ENCODE results near the gene ARL15.
A peak's percentile ranks its signal among the peaks of the same experiment; 100 is the strongest.

Gene ARL15

DNA sequence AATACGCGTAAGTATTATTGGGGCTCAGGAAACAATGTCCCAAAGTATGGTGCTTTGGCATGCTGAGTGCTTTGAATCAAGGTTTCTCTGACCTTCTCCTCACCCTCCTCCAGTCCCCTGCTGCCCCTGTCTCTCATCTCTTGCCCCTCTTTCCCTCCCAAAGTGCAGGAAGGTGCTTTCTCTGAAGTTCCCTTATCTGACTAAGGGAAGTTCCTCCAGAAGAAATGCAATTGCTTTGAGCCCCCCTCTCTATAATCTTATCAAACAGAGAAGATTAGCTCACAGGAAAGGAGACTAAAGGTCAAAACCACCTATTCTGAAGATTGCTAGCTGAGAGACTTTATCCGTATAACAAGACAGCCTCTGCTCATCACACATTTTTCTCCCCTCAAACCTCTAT, 288.1 kb downstream of the ARL15 start:
- DNase-seq (ENCODE audit: low spot score): no peak

DNA sequence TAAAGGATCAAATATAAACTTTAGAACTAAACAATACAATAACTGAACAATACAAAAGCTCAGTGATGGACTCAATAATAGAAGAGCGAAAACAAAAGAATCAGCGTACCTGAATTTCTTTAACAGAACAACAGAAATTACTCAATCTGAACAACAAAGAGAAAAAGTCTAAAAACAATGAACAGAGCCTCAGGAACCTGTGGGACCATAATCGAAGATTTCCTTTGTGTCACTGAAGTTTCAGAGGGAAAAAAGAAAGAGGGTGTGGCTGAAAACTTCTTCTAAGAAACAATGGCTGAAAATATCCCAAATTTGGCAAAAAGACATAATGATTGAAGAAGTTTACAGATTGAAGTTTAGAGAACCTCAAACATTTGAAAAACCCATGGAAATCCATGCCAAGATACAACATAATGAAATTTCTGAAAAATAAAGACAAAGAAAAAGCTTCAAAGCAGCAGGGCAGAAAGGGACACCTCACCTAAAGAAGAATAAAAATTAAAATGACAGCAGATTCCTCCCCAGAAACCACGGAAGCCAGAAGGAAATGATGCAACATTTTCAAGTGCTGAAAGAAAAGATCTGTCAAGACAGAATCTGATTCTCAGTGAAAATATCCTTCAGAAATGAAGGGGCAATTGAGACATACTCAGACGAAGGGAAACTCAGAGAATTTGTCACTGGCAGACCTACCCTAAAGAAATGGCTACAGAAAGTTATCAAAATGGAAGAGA, 288.8 kb downstream of the ARL15 start:
- DNase-seq (ENCODE audit: low spot score): no peak

DNA sequence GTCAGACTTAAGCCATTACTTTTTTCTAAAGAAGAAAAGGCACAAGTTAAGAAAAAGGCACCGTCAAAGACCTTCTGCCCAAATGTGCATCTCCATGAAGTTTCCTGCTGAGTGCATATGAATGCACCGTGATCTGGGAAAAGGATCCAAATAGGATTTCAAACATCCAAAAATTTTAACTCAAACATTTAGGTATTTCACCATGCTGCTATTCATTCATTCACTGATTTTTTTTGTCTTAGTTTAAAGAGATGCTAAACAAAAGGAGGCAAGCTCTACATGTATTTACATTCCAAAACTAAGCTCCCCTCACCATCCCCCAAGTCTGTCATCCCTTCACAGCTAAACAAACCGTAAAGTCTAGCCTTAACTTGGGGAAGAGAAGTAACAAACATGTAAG, 291.9 kb downstream of the ARL15 start:
- DNase-seq (ENCODE audit: low spot score): no peak

DNA sequence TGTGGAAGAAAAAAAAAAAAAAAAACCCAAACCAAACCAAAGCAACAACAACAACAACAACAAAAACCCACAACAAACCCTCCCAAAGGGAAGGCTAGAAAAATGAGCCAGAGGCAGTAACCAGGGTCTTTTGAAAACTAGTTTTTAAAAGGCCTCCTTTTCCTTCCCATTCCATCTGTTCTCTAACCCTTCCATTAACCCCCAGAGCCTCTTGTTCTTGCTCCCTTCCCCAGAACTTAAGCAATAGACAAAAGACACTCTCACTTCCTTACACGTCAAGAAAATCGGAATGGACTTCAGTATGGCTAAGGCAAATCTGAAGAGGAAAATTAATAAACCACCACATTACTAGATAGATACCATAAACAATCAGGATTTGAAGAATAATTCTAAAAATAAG, 292.8 kb downstream of the ARL15 start:
- no peak for DNase-seq (ENCODE audit: low spot score)

DNA sequence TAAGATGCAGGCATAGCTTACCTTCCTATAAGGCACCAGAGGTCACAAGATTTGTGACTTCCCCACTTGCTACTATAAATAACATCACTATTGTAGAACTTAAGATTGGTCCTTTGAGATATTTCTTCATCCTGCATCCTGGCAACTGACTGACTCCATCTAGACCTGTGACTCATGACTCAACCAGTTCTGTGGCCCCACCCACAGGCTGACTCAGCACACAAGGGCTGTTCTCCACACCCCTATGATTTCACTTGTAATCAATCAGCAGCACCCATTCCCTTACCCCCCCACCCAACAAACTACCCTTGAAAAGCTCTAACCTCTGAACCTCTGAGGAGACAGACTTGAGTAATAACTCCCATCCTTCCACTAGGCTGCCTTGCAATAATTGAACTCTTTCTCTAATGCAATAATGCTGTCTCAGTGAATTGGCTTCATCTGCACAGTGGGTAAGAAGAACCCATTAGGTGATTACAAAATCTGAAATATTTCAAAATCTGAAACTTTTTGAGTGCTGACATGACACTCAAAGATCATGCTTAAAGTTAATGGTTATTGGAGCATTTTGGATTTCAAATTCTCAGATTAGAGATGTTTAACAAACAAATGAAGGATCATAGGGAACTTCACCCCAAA, 296.7 kb downstream of the ARL15 start:
- DNase-seq (ENCODE audit: low spot score): peak; percentile 60

DNA sequence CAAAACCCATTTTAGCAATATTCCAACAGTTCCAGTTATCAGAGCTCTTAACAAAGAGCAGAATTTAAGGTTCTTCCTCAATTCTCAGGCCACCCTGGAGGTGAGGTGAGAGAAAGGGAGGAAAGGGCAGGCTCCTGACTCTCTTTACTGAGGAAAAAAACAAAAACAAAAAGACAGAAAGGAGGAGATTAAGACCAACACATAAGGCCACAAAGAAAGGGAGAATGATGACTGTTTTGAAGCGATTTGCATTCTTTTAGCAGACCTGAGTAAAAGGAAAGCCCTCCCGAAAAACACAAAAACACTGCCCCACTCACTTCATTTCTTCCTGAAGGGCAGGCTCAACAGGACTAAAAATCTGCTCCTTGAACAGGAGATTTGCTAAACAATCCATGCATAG, 300.5 kb downstream of the ARL15 start:
- DNase-seq (ENCODE audit: low spot score): no peak

DNA sequence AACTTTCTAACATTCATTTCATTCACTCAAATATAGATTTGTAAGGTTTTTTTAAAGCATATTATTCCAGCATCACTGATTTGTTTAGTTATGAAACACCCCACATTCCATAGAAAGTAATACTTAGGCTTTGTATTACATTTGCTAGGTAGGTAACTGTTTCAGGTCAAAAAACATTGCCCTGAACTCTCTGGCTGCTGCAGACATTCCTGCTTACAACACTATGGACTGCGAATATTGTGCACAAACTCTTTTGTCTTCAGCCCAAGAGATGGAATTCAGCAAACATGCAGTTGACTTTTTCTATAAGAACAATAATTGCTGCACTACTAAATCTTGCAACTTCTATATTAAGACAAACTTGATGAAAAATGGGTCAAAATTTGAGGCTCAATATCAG, 301.0 kb downstream of the ARL15 start:
- no peak for DNase-seq (ENCODE audit: low spot score)

DNA sequence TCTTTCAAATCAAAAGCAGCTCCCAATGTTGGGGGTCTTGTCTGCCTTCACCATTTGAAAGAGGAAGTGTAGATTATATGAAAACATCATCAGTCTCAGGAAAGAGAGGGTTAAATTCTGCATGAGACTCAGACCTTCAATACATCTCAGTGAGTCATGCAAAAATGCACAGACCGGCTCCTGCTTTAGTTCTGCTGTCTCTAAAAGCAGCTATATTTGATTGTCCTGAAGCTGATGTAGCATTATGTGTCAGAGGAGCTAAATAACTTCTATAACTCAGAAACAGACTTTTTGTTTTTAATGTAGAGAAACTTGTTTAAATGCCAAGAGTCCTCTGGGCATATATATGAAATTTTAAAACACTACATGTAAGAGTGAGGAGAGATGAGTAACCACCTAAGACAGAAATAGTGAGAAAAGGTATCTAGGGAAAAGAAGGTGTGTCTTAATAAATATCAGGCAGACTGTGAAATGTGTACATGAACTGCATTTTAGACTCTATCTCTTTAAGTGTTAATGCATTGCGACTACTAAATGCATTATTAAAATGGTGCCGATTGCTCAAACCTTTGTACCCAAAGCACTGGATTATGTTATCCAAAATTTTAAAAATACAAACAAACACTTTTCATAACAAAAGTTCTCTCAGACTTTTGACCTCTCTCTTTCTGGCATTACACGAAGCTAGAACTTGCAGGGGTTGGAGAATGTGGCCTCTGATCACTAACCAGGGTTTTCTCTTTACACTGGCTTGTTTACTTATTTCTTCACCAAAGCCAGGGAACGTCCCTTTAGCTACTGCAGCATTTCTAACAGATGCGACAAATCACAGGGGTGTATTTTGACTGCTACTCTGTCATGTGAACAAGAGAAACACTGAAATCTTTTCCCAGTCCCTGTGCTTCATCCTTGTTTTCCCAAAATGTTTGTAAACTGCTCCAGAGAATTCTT, 302.3 kb downstream of the ARL15 start:
- peak; percentile 37 for DNase-seq (ENCODE audit: low spot score)

DNA sequence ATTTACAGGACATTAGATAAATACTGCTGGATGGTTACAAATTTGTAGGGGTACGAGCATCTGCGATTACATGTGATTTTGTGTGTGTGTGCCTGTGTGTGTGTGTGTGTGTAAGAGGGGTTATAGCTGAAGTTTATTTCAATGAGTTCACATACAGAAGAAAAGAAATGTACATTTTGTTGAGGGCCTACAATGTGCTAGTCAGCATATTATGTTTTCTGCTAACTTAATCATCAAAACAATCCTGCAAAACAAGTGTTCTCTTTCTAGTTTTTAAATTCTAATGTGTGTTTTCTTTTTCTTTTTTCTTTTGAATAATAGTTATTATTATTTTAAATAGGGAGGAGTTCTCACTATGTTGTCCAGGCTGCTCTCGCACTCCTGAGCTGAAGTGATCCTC, 305.7 kb downstream of the ARL15 start:
- DNase-seq (ENCODE audit: low spot score): no peak

DNA sequence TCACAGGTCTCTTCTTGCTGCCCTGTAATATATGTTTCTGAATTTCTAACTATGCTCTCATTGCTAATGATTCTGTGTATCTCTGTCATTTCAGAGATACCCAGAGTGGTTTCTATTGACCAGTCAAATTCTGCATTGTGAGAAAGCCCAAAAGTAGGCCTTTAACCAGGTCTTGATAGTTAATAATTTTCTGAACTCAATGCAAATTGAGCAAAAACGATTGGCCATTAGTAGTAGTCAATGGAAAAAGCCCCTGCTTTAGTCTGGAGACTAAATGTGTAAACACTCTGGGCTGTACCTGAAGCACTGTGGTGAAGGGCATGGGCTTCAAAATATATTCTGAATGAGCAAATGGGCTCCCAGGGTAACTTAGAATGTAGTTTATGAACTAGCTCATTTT, 307.6 kb downstream of the ARL15 start:
- DNase-seq (ENCODE audit: low spot score): no peak

DNA sequence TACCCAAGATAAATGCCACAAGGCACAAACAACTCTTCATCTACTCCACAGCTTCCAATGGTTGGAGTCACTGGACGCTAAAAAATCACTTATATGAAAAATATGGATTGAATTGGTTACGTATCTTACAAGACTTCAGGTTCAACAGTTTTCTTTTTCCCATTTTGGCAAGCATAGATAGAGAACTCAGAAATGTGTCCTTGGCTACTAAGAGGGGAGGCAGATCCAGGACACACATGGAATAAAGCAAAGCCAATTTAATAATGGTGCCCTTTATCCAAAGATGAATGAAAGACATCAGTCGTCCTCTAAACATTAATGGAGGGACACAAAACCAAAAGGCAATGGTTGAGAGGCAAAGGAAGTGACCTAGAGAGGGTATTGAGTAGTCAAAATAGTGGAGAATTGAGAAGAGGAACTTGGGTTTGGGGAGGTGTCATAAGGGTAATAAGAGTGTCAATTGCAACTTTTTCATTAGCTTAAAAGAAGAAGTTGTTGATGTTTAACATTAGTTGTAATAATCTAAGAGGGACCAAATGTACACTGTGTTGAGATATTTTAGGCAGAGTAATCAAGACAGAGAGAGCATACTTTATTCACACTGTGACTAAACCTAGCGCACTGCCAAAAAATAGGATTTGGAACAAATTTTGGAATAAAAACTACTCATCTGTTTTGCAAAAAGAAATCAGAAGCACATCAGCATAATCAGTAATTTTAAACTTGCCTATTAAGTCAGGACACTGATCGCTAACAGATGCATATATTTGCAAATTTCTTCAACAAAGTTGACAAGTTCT, 308.2 kb downstream of the ARL15 start:
- DNase-seq (ENCODE audit: low spot score): no peak

DNA sequence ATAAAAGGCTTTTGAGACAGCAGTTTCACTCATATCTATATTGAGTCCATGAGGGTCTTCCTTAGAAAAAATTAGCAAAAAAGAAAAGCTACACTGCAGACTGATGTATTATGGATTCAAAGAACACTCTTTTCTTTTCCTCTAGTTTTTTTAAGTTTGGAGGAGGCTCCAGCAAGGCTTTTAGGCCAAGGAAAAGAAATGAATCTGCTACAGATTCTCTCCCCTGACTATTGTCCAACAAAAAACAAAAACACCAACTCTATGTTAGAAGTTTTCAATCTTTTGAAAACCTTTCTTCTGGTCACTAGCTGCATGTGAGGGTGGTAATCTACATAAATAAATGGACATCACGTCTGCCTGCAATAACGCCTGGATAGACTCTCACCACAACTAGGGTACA, 310.4 kb downstream of the ARL15 start:
- DNase-seq (ENCODE audit: low spot score): no peak

DNA sequence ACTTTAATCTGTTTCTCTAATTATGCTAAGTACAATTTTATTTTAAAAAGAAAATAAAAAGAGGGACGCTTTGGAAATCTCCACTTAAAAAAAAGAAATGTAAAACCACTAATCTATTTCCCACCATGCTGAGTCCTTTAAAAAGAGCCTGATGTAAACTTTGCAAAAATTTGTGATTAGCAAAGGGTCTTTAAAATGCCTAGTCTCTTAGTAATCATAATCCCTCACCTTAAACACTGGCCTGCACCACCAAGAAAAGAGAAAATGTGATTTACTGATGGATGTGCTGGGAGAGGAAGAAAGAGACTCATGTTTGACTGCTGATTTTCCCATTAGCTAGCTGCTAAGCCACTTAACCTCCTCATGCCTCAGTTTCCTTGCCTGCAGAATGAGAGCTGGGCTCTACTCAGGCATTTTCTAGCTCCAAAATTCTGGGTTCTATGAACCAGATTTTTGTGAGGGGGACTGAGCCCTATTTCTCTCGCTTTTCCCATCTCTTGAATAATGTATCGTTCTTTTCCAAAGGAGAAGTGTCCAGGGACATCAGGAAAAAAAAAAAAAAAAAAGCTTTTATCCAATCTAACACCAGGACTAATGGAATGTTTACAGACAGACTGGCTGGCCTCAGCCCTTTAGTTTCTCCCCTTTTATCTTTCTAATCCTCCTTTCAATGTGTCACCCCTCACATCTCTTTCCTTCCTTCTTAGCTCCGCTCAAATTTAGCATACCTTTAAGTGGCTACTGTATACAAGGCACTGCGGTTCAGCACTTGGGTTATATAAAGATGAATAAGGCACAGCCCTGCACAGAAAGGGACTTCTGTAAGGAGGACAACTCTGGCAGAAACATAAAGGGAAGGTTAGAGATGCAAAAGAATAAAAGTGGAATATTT, 312.4 kb downstream of the ARL15 start:
- no peak for DNase-seq (ENCODE audit: low spot score)

DNA sequence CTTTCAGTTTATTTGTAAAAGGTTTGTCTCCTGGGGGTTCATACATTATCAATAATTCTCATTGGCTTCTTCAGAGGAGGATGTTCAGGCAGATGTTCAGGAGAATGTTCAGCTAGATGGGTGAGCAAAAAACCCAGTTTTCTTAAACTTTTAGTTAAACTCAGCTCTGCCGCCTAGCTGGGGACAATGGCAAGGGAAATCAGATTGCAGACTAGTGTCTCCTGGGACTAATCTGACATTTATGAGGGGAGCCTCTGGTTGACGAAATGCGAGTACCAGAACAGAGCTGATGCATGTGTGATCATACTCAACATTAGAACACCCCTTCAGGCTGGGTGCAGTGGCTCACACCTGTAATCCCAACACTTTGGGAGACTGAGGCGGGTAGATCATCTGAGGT, 314.4 kb downstream of the ARL15 start:
- DNase-seq (ENCODE audit: low spot score): no peak

DNA sequence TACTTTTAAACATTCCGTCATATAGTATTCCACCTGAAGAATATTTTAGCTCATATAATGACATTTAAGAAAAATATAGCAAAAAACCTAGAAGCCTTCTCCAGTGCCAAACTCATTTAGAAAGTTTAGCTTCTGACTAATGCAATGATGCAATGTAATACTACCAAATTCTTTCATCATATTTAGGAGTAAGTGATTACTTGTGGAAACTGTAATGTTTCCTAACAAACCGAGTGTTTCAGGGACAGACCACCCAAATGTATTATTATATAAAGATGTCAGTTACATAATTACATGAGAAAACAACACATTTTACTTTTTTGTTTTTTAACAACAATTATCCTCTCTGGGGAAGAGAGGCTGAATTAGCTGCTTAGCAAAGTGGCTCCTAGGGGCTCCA, 316.2 kb downstream of the ARL15 start:
- peak; percentile 37 for DNase-seq (ENCODE audit: low spot score)

DNA sequence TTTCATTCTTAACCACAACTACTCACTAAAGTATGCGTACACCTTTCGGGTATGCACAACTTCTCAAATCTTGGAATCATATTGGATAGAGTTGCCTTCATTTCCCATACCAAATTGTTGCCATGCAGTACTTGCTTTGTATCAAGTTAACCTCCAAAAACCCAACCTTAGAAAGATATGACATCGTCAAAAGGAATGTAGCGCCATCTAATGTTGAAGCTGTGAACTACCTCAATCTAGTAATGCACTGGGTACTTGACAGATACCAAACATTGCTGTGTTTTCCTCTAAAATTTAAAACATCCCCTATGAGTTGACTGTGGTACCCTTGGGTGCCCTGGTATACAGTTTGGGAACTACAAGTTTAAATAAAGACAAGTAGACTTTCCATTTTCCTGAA, 318.4 kb downstream of the ARL15 start:
- DNase-seq (ENCODE audit: low spot score): no peak

DNA sequence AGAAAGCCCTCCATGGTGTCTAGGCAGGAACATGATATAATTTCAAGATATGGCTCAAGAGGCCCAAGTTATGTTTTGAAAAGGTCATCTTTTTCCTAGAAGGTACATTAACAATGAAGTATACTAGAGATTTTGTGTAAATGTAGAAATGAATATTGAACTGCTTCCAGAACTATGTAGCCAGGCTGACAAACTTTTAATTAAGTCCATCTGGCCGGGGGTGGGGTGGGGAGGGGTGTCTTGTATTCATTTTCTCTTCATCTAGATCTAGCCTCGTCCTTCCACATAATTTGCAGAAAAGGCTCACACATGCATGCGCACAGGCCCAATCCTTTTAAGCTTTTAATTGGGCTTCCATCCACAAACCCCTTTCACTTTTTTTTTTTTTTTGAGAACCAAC, 323.3 kb downstream of the ARL15 start:
- DNase-seq (ENCODE audit: low spot score): no peak

DNA sequence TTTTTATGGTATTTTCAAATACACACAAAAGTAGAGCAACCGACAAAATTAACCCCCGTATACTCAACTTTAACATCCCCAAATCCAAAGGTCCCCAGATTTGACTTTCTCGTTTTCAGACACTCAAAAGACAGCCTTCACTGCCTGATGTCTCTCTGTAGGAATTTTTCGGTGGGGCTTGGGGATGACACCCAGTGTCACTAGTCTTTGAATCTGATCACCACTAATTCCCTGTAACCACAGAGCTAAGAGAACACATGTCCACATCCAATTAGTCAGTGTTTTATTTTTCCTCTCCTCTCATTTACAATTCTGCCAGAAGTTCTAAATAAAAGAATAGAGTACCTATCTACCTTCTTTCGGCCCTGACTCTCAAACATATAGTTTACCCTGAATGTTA, 324.6 kb downstream of the ARL15 start:
- DNase-seq (ENCODE audit: low spot score): no peak

DNA sequence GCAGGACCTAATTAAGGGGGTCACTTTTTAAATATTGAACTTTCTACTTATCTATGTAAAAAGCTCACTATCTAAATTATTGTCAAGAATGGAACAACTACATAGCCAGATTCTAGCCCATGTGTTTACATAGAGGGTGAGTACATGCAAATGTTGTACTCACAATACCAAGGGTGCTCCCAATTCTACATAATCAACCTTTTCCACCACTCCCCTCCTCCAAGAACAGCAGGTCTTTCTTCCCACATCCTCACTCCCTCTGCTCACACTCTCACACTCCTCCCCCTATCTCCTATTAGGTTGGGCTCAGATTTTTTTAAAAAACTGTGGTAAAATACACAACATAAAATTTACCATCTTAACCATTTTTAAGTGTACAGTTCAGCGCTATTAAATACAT, 325.4 kb downstream of the ARL15 start:
- DNase-seq (ENCODE audit: low spot score): no peak

DNA sequence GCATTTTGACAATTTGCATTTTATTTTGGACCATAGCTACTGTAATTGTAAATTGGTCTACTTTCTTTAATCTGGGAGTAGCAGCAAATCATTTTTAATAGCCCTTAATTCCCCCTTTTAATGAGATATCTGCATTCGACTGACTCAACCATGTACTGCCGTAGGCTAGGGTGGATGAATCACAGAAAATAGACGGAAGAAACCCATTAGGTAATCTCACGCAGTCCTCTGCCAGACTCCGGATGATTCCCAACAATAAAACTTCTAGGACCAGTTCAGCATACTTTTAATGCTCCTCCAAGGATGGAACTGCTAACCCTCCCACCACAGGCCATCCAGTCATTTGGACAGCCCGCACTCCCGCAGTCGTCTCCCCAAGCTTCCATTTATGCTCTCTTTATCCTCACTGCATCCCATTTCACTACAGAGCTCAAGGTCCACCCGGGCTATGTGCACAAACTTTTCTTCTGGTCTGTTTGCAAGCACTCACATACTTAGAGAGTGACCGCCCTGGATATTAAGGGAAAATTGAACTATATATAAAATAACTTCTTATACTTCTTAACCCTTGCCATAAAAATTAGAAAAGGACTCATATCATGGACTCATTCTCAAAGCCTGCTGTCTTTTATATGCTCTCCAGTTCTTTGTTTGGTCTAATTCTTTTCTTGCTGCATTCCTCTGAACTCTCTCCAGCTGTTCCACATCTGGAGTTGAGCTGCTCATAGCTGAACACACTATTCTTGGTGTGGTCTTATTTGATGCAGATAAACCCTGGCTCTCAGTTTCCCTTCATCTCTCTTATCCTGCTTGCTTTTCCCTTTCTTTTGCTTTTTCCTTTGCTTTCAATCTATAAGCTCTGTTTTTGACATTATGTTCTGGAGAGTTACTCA, 326.6 kb downstream of the ARL15 start:
- DNase-seq (ENCODE audit: low spot score): no peak

All from hepatic stellate cell (primary cell).